ENCODE measurements around the gene MRPL32.
"Not testable (repeated sequence)": the region's sequence is repeated elsewhere in the genome, so short reads cannot be mapped to it uniquely, and the experiment has no call there.

MRPL32 gene

DNA sequence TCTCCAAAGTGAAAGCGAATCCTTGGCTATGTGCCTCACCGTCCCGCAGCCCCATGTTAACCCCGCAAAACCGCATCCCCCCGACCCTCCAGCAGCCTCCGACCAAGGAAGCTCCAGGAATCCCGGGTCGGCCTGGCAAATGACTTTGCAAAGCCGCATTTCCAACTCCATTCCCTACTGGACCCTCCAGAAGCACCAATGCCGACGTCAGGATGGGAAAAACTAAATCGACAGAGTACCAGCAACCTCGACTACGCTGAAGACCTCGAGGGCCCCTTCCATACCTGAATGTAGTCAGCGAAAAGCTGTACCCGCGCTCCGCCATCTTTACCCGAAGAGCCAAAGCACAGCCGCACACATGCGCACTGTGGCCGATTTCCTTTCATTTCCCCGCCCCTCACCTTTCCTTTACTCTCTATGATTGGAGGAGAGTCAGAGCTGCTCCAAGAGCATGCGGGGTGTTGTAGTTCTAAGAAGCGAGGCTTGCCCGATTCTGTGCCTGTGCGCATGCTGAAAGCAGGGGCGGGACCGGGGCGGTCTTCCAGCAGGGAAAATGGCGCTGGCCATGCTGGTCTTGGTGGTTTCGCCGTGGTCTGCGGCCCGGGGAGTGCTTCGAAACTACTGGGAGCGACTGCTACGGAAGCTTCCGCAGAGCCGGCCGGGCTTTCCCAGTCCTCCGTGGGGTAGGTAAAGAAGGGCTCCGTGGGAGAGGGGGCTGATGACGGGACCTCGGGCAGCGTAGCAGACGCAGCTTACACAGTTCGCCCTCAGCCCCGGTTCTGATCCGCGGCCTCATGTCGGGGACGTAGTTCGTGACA lies at the start of gene MRPL32, which contains the start of gene PSMA2:
TSS of gene MRPL32 (plus strand) at position 543 of the 818 bp plus-strand sequence. CDS start at position 554, 11 bp downstream.
TSS of gene PSMA2 (minus strand) at position 341 of the 818 bp plus-strand sequence. CDS start at position 325, 16 bp downstream.
- DNase-seq (ENCODE audit: low spot score), result peak; percentile 95

DNA sequence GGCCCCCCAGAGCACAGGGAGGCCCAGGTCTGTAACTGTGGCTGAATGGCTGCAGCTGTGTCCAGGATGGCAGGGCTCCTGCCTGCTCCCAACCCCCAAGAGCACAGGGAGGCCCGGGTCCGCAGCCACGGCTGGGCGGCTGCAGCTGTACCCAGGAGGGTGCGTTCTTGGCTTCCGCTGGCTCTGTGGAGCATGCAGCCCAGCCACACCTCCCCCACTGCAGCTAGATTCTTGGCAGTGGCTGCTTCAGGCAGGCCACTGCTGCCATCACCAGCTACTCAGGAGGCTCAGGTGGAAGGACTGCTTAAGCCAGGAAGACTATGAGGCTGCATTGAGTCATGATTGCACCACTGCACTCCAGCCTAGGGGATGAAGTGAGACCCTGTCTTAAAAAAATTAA lies 48.2 kb upstream of the MRPL32 start:
- no peak for DNase-seq (ENCODE audit: low spot score)

- DNase-seq (ENCODE audit: low spot score), result not testable (repeated sequence)
These were observed 47.0 kb upstream of the MRPL32 start for GRCh38 chr7:42885183-42885582.

DNA sequence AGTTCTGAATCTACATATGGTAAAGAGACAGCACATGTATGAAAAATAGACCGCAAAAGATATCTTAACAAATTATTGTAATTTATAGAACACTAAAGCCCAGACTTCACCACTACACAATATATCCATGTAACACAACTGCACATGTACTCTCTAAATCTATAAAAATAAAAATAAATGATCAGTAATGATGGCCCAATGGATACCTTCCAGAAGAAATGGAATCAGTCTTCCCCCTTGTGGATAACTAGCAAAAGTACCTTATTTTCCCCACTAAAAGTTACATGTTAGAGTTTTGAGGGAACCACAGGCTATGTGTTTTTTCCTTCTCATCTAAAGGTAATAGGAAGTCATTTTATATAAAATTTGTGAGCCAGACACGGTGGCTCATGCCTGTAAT lies 46.0 kb upstream of the MRPL32 start:
- DNase-seq (ENCODE audit: low spot score), result no peak

GRCh38 chr7:42886893-42887505 lies 45.2 kb upstream of the MRPL32 start:
- DNase-seq (ENCODE audit: low spot score), result no peak

- DNase-seq (ENCODE audit: low spot score), result no peak
These were observed 38.6 kb upstream of the MRPL32 start for GRCh38 chr7:42893346-42894240.

DNA sequence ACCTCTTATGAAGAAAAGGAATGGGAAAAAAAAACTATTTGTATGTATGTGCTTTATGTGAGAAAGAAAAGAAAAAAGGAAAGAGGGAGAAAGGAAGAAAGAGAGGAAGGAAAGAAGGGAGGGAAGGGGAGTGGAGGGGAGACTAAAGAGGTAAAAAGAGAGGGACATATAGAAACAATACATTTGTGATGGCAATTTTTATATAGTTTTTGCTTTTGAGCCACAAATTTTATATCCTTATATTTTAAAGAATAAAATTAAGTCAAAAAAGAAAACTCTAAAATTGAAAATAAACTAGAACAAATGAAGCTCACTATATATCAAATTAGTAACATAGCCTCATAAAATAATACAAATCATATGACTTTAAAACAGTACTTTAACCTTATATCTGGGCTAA lies 31.3 kb upstream of the MRPL32 start:
- no peak for DNase-seq (ENCODE audit: low spot score)

- DNase-seq (ENCODE audit: low spot score), result no peak
These were observed 29.8 kb upstream of the MRPL32 start for GRCh38 chr7:42902331-42902730.

DNA sequence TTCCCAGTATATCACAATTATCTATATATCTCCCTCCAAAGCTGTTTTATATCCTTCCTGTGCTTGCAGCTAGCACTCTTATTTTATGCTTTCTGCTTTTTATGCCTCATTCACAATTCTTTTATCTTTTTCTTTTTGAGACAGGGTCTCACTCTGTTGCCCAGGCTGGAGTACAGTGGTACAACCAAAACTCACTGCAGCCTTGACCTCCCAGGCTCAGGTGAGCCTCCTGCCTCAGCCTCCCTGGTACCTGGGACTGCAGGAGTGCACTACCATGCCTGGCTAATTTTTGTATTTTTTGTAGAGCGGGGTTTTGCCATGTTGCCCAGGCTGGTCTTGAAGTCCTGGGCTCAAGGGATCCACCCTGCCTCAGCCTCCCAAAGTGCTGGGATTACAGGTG lies 26.0 kb upstream of the MRPL32 start:
- no peak for DNase-seq (ENCODE audit: low spot score)

DNA sequence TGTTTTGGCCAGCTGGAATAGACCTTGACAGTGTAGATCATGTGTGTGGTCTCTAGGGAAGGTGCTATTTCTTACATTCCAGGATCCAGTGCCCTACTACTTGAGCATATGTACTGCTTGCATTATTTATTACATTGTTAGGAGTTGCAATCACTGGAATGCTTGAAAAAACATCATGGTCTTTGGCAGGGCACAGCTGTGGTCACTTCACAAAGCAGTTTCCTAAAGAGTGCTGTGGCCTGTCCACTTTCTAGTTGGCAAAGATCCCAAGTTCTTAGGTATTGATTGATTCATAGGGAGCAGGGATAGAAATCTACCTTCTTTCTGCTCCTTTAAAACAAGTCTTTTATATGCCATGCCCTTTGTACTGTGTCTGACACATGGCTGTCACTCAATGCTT lies 24.9 kb upstream of the MRPL32 start:
- no peak for DNase-seq (ENCODE audit: low spot score)

DNA sequence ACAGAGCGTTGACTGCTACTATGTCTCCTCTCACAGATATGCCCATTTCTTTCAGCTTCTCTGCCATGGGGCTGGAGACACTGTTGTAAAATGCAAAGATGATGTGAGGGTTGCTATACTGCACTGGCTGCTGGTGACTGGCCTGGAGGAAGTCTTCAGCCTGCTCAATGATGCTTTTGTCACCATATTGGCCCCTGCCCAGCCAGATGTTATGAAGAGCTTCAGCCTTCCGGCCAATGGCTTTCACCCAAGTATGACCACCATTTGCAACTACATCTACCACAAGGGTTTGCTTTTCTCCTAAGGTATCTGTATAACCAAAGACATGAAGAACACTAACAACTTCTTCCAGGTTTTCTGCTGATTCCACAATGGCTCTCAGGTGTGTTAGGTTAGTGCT lies 21.9 kb upstream of the MRPL32 start:
- DNase-seq (ENCODE audit: low spot score), result no peak

- DNase-seq (ENCODE audit: low spot score), result peak; percentile 97
These were observed 20.4 kb upstream of the MRPL32 start, which contains the start of gene C7orf25 for GRCh38 chr7:42911454-42912447. Gene C7orf25 (minus strand): TSS chr7:42912070. CDS start chr7:42910900, 1,170 bp downstream.

- no peak for DNase-seq (ENCODE audit: low spot score)
These were observed 18.6 kb upstream of the MRPL32 start for GRCh38 chr7:42913591-42913990.

DNA sequence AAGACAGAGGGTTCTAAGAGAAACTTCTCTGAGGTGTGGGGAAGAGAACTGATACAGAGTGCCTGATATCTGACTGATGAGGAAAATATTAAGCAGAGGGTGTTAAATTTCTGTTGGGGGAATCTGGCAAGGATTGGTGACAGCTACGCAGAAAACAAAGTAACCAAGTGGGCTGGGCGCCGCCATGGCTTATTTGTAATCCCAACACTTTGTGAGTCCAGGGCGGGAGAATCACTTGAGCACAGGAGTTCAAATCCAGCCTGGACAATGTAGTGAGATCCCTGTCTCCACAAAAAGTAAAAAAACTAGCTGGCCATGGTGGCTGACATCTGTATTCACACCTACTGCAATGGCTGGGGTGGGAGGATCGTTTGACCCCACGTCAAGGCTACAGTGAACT lies 18.2 kb upstream of the MRPL32 start:
- DNase-seq (ENCODE audit: low spot score), result no peak

DNA sequence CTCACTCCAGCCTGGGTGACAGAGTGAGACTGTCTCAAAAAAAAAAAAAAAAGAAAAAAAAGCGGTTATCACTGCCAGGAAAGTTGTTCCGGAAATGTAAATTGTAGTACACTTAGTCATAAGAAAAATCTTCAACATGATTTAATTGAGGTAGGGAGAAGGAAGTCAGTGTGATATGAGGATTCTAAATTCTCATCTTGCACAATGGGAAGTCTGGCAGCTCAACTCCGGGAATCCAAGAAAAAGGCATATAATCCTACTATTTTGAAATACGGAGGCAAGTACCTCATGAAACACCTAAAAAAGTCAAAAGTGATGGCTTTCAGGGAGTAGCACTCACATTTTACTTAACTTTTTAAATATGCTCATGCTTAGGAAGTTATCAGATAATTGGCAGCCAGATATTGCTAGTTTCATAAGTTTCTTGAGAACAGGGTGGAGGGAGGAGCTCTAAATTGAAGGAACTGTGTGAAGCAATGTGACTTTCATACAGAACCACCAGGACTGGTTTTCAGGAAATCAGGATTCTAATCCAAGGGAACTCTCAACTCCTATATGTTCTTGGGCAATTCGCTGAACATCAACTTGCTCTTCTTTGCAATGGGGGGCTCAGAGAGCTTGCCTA lies 17.6 kb upstream of the MRPL32 start:
- no peak for DNase-seq (ENCODE audit: low spot score)

DNA sequence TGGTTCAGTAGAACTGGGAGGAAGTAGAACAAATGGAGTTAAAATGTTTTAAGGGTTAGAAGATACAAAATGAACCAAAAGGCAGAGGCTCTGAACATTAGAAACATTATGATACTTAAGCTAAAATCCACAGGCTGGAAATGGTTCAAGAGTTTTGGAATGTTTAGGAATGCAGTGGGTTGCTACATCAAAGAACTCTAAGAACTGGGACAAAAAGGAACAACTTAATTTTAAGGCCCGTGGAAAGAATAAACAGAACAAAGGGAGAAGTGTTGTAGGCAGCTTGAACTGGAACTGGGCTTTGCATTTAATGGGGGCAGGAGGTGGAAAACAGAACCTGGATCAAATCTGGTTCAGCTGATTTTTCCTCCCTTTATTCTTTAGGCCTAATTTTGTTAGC lies 16.8 kb upstream of the MRPL32 start:
- no peak for DNase-seq (ENCODE audit: low spot score)

DNA sequence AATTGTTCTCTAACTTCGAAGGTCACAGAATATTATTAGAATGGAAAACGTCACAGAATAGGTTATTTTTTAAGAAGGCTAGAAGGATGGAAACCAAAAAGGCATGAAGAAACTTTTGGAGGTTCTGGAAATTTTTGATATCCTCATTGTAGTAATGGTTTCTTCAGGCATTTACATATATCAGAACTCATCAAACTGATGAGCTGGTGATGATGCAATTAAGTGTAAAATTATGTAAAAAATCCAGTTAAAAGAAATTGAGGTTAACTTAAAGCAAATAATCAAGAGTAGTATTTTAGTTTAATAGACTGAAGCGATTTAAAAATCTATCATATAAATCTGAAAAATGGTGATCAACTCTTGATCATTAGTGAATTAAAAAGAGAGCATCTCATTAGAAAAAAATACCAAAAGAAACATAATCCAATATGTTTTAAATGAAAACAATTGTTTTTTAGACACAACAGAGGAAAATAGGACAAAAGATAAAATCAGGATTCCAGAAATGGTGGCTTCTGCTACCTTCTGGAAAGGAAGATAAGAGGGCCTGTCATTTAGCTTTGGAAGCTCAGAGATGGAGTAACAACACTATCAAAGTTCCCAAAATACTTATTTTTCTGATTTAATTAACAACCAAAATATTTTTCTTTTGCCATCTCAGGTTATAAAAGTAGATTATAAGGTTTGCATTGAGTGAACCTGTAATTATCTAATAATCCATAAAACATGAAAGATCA lies 10.0 kb upstream of the MRPL32 start:
- no peak for DNase-seq (ENCODE audit: low spot score)

DNA sequence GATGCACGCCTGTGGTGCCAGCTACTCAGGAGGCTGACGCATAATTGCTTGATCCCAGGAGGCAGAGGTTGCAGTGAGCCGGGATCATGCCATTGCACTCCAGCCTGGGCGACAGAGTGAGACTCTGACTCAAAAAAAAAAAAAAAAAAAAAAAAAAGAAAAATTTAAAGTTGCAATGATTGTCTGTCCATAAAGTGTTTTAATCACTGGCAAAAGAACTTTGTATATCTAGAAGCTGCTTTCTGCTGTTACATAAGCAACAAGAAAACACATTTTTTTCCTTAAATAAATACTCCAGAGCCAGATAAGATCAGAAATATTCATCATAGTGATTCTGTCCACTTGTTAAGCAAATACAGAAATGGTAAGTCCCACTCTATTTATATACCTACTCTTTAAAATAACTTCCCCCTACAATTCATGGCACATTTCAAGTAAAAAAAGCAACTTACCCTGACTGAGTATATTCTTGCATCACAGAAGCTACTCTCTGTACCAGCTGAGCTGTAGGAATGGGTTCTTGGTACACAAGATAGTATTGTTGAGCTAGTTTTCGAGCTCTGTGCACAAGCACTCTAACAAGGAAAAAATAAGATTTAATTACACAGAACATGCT lies 7.8 kb upstream of the MRPL32 start:
- DNase-seq (ENCODE audit: low spot score), result no peak

- no peak for DNase-seq (ENCODE audit: low spot score)
These were observed 6.5 kb upstream of the MRPL32 start for GRCh38 chr7:42925630-42926029.
